Right atrium auricular region (tissue), 2 donors: ENCODE results near the gene UGT1A4. TPM values are rescaled to one million over a fixed set of nuclear protein-coding genes. Genes with fewer than 3 reads are reported as not detected.

ENCODE experiments used
- DNase-seq: peaks from one replicate; pipeline ENCODE4 v3.0.0-alpha.2; 2019; ENCODE audit warnings: low spot score
- H3K27ac ChIP-seq, 2 donors: fragments of 200-600 bp; sonication (generic); 1 replicate in 1 of 2; 2 replicates in 1 of 2; pipeline ENCODE4 v1.5.1; 2016 to 2019
- H3K27me3 ChIP-seq, 2 donors: fragments of 200-600 bp; sonication (generic); one replicate each; pipeline versions ENCODE4 v1.5.1 to v1.6.0; 2017 to 2019
- H3K36me3 ChIP-seq: fragments of 200-600 bp; sonication (generic); one replicate; pipeline ENCODE4 v1.5.1; 2016
- H3K4me1 ChIP-seq, 2 donors: fragments of 200-600 bp; sonication (generic); one replicate each; pipeline versions ENCODE4 v1.5.1 to v1.6.0; 2017 to 2019
- H3K4me3 ChIP-seq, 2 donors: fragments of 200-600 bp; sonication (generic); 1 replicate in 1 of 2; 2 replicates in 1 of 2; pipeline ENCODE4 v1.5.1; 2017 to 2019; ENCODE audit warnings: mild to moderate bottlenecking in 1 of 2, moderate library complexity in 1 of 2
- H3K9me3 ChIP-seq, 2 donors: fragments of 200-600 bp; sonication (generic); one replicate each; pipeline ENCODE4 v1.5.1; 2019
- CTCF ChIP-seq, 2 donors: fragments of 200-600 bp; sonication (generic); IDR thresholded peaks; one replicate each; pipeline ENCODE4 v1.5.1; 2019; ENCODE audit warnings: antibody characterized with exemption in 2 of 2
- total RNA-seq, 2 donors: library from RNA; depleted of rRNA; stranded (reverse); fragments of >200 nt; gene quantifications; one replicate each; pipeline ENCODE4 v1.1.0, GENCODE V29; 2016

The UGT1A4 gene
- total RNA-seq, 2 donors from 2014 or later: not detected

GRCh38 chr2:233817361-233817911 lies 98.9 kb downstream of the UGT1A4 start:
- no peak for TF ChIP-seq CTCF (IDR thresholded peaks at IDR 0.05)
- Histone ChIP-seq H3K9me3 (peaks cover 0 to 10% of the 10 kb centered on the region in 2 donors), H3K4me1 (no peaks in the 10 kb centered on the region), H3K27me3 (no peaks in the 10 kb centered on the region), H3K4me3 (no peak overlapping the region), H3K27ac (no peak overlapping the region), H3K36me3 (no peaks in the 10 kb centered on the region)
- DNase-seq: no peak

GRCh38 chr2:233817995-233818638 lies 99.6 kb downstream of the UGT1A4 start:
- Histone ChIP-seq H3K9me3 (peaks cover 0 to 10% of the 10 kb centered on the region in 2 donors), H3K4me3 (no peak overlapping the region)
- DNase-seq: no peak

GRCh38 chr2:233818639-233819621 lies 100.4 kb downstream of the UGT1A4 start:
- Histone ChIP-seq H3K9me3 (peaks cover 0 to 10% of the 10 kb centered on the region in 2 donors), H3K4me3 (no peak overlapping the region), H3K27ac (no peak overlapping the region), H3K27me3 (no peaks in the 10 kb centered on the region), H3K36me3 (no peaks in the 10 kb centered on the region), H3K4me1 (no peaks in the 10 kb centered on the region)
- TF ChIP-seq CTCF (IDR thresholded peaks at IDR 0.05): no peak
- DNase-seq: no peak

More at GRCh38 chr2:233817995-233818638, 99.6 kb downstream of the UGT1A4 start:
- Histone ChIP-seq H3K4me1 (no peaks in the 10 kb centered on the region), H3K36me3 (no peaks in the 10 kb centered on the region), H3K27ac (no peak overlapping the region), H3K27me3 (no peaks in the 10 kb centered on the region)
- no peak for TF ChIP-seq CTCF (IDR thresholded peaks at IDR 0.05)

- Histone ChIP-seq H3K9me3 (peaks cover 0 to 10% of the 10 kb centered on the region in 2 donors), H3K4me1 (no peaks in the 10 kb centered on the region), H3K27ac (no peak overlapping the region), H3K27me3 (no peaks in the 10 kb centered on the region), H3K4me3 (no peak overlapping the region), H3K36me3 (no peaks in the 10 kb centered on the region)
- no peak for DNase-seq
- no peak for TF ChIP-seq CTCF (IDR thresholded peaks at IDR 0.05)
These were observed 101.6 kb downstream of the UGT1A4 start for GRCh38 chr2:233819884-233820773.

GRCh38 chr2:233820774-233821105 lies 102.2 kb downstream of the UGT1A4 start:
- peaks cover 0 to 10% of the 10 kb centered on the region in 2 donors for H3K9me3 ChIP-seq
- H3K27ac ChIP-seq: no peak overlapping the region
- no peaks in the 10 kb centered on the region for H3K4me1 ChIP-seq
- DNase-seq: no peak
- no peak for TF ChIP-seq CTCF (IDR thresholded peaks at IDR 0.05)
- H3K4me3 ChIP-seq: no peak overlapping the region
- H3K27me3 ChIP-seq: no peaks in the 10 kb centered on the region
- H3K36me3 ChIP-seq: no peaks in the 10 kb centered on the region
